ENCODE results near the gene ELP1.

ELP1 gene

DNA sequence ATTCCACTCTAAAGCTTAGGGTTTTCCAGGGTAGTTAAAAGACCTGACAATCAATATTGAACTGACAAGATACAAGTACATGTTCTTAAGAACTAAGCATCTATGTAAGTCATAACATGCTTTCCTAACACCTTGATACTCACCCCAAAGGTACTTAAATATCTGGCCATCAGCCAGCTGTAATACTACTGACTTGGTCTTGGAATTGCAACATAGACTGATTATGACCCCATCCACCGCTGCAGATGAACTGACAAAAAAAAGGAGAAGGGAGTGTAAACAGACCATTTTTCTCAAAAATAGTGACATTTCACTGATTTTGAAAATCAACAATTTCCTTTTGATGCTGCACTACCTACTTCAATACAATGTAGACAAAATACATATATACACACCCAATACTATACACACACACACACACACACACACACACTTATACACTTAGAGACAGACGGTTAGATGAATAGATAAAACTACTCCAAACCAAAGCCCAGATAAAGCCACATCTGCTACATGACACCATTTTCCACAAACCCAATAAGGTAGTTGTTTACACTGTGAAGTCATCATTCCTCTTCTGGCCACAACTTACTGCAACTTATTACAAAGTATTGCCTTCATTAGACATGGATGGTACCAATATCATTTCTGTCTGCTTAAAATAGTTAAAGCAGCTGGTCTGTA is 30.4 kb downstream of the ELP1 start (continued):
- TF ChIP-seq, protein P1, sequence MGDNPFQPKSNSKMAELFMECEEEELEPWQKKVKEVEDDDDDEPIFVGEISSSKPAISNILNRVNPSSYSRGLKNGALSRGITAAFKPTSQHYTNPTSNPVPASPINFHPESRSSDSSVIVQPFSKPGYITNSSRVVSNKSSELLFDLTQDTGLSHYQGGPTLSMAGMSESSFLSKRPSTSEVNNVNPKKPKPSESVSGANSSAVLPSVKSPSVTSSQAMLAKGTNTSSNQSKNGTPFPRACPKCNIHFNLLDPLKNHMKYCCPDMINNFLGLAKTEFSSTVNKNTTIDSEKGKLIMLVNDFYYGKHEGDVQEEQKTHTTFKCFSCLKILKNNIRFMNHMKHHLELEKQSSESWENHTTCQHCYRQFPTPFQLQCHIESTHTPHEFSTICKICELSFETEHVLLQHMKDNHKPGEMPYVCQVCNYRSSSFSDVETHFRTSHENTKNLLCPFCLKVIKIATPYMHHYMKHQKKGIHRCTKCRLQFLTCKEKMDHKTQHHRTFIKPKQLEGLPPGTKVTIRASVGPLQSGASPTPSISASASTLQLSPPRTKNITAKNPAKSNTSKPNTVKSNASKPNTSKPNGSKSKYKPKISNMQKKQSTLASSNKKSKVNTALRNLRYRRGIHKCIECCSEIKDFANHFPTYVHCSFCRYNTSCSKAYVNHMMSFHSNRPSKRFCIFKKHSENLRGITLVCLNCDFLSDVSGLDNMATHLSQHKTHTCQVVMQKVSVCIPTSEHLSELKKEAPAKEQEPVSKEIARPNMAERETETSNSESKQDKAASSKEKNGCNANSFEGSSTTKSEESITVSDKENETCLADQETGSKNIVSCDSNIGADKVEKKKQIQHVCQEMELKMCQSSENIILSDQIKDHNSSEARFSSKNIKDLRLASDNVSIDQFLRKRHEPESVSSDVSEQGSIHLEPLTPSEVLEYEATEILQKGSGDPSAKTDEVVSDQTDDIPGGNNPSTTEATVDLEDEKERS (tag by site-specific recombination; IDR thresholded peaks at IDR 0.05): no peak
- TF ChIP-seq, protein P2, sequence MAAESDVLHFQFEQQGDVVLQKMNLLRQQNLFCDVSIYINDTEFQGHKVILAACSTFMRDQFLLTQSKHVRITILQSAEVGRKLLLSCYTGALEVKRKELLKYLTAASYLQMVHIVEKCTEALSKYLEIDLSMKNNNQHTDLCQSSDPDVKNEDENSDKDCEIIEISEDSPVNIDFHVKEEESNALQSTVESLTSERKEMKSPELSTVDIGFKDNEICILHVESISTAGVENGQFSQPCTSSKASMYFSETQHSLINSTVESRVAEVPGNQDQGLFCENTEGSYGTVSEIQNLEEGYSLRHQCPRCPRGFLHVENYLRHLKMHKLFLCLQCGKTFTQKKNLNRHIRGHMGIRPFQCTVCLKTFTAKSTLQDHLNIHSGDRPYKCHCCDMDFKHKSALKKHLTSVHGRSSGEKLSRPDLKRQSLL (tag by site-specific recombination; IDR thresholded peaks at IDR 0.05): no peak
- TF ChIP-seq ZNF660 (tag by site-specific recombination; IDR thresholded peaks at IDR 0.05) (no peak), ZNF629 (tag by site-specific recombination; IDR thresholded peaks at IDR 0.05) (peak; percentile 82), ZEB2 (tag by site-specific recombination; IDR thresholded peaks at IDR 0.05) (no peak), ZNF768 (tag by site-specific recombination; IDR thresholded peaks at IDR 0.05) (no peak), ZNF10 (tag by site-specific recombination; IDR thresholded peaks at IDR 0.05) (peak; percentile 29; the same call in 1 of the 2 replicates), ZNF529 (tag by site-specific recombination; IDR thresholded peaks at IDR 0.05; ENCODE audit: insufficient replicate concordance) (no peak), SP7 (tag by site-specific recombination; IDR thresholded peaks at IDR 0.05) (no peak), ZSCAN23 (tag by site-specific recombination; IDR thresholded peaks at IDR 0.05) (no peak), GLIS1 (tag by site-specific recombination; IDR thresholded peaks at IDR 0.05) (no peak), ZNF747 (tag by site-specific recombination; IDR thresholded peaks at IDR 0.05) (no peak), ZBTB20 (tag by site-specific recombination; IDR thresholded peaks at IDR 0.05) (no peak), ZNF48 (tag by site-specific recombination; IDR thresholded peaks at IDR 0.05) (no peak), ZNF510 (tag by site-specific recombination; IDR thresholded peaks at IDR 0.05; ENCODE audit: insufficient replicate concordance) (no peak), ZNF670 (tag by site-specific recombination; IDR thresholded peaks at IDR 0.05; ENCODE audit: low read depth) (no peak)
- TF ChIP-seq, protein P3, sequence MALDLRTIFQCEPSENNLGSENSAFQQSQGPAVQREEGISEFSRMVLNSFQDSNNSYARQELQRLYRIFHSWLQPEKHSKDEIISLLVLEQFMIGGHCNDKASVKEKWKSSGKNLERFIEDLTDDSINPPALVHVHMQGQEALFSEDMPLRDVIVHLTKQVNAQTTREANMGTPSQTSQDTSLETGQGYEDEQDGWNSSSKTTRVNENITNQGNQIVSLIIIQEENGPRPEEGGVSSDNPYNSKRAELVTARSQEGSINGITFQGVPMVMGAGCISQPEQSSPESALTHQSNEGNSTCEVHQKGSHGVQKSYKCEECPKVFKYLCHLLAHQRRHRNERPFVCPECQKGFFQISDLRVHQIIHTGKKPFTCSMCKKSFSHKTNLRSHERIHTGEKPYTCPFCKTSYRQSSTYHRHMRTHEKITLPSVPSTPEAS (tag by site-specific recombination; IDR thresholded peaks at IDR 0.05): peak; percentile 14; the same call in 1 of the 2 replicates
- TF ChIP-seq, protein P4, sequence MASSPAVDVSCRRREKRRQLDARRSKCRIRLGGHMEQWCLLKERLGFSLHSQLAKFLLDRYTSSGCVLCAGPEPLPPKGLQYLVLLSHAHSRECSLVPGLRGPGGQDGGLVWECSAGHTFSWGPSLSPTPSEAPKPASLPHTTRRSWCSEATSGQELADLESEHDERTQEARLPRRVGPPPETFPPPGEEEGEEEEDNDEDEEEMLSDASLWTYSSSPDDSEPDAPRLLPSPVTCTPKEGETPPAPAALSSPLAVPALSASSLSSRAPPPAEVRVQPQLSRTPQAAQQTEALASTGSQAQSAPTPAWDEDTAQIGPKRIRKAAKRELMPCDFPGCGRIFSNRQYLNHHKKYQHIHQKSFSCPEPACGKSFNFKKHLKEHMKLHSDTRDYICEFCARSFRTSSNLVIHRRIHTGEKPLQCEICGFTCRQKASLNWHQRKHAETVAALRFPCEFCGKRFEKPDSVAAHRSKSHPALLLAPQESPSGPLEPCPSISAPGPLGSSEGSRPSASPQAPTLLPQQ (tag by site-specific recombination; IDR thresholded peaks at IDR 0.05): no peak
- TF ChIP-seq, protein P5, sequence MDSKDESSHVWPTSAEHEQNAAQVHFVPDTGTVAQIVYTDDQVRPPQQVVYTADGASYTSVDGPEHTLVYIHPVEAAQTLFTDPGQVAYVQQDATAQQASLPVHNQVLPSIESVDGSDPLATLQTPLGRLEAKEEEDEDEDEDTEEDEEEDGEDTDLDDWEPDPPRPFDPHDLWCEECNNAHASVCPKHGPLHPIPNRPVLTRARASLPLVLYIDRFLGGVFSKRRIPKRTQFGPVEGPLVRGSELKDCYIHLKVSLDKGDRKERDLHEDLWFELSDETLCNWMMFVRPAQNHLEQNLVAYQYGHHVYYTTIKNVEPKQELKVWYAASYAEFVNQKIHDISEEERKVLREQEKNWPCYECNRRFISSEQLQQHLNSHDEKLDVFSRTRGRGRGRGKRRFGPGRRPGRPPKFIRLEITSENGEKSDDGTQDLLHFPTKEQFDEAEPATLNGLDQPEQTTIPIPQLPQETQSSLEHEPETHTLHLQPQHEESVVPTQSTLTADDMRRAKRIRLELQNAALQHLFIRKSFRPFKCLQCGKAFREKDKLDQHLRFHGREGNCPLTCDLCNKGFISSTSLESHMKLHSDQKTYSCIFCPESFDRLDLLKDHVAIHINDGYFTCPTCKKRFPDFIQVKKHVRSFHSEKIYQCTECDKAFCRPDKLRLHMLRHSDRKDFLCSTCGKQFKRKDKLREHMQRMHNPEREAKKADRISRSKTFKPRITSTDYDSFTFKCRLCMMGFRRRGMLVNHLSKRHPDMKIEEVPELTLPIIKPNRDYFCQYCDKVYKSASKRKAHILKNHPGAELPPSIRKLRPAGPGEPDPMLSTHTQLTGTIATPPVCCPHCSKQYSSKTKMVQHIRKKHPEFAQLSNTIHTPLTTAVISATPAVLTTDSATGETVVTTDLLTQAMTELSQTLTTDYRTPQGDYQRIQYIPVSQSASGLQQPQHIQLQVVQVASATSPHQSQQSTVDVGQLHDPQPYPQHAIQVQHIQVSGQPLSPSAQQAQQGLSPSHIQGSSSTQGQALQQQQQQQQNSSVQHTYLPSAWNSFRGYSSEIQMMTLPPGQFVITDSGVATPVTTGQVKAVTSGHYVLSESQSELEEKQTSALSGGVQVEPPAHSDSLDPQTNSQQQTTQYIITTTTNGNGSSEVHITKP (tag by site-specific recombination; IDR thresholded peaks at IDR 0.05): peak; percentile 57; the same call in 1 of the 2 replicates
- TF ChIP-seq, protein P6, sequence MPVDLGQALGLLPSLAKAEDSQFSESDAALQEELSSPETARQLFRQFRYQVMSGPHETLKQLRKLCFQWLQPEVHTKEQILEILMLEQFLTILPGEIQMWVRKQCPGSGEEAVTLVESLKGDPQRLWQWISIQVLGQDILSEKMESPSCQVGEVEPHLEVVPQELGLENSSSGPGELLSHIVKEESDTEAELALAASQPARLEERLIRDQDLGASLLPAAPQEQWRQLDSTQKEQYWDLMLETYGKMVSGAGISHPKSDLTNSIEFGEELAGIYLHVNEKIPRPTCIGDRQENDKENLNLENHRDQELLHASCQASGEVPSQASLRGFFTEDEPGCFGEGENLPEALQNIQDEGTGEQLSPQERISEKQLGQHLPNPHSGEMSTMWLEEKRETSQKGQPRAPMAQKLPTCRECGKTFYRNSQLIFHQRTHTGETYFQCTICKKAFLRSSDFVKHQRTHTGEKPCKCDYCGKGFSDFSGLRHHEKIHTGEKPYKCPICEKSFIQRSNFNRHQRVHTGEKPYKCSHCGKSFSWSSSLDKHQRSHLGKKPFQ (tag by site-specific recombination; IDR thresholded peaks at IDR 0.05): no peak
- TF ChIP-seq, protein P7, sequence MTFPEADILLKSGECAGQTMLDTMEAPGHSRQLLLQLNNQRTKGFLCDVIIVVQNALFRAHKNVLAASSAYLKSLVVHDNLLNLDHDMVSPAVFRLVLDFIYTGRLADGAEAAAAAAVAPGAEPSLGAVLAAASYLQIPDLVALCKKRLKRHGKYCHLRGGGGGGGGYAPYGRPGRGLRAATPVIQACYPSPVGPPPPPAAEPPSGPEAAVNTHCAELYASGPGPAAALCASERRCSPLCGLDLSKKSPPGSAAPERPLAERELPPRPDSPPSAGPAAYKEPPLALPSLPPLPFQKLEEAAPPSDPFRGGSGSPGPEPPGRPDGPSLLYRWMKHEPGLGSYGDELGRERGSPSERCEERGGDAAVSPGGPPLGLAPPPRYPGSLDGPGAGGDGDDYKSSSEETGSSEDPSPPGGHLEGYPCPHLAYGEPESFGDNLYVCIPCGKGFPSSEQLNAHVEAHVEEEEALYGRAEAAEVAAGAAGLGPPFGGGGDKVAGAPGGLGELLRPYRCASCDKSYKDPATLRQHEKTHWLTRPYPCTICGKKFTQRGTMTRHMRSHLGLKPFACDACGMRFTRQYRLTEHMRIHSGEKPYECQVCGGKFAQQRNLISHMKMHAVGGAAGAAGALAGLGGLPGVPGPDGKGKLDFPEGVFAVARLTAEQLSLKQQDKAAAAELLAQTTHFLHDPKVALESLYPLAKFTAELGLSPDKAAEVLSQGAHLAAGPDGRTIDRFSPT (tag by site-specific recombination; IDR thresholded peaks at IDR 0.05): 0 out of 2 replicates have a peak, but pooled peaks have one; percentile 33
- TF ChIP-seq, protein P8, sequence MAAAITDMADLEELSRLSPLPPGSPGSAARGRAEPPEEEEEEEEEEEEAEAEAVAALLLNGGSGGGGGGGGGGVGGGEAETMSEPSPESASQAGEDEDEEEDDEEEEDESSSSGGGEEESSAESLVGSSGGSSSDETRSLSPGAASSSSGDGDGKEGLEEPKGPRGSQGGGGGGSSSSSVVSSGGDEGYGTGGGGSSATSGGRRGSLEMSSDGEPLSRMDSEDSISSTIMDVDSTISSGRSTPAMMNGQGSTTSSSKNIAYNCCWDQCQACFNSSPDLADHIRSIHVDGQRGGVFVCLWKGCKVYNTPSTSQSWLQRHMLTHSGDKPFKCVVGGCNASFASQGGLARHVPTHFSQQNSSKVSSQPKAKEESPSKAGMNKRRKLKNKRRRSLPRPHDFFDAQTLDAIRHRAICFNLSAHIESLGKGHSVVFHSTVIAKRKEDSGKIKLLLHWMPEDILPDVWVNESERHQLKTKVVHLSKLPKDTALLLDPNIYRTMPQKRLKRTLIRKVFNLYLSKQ (tag by site-specific recombination; IDR thresholded peaks at IDR 0.05; ENCODE audit: borderline replicate concordance): no peak

Measured in HEK293 (cell line).